ENCODE results near the gene IGSF9B.

DNA sequence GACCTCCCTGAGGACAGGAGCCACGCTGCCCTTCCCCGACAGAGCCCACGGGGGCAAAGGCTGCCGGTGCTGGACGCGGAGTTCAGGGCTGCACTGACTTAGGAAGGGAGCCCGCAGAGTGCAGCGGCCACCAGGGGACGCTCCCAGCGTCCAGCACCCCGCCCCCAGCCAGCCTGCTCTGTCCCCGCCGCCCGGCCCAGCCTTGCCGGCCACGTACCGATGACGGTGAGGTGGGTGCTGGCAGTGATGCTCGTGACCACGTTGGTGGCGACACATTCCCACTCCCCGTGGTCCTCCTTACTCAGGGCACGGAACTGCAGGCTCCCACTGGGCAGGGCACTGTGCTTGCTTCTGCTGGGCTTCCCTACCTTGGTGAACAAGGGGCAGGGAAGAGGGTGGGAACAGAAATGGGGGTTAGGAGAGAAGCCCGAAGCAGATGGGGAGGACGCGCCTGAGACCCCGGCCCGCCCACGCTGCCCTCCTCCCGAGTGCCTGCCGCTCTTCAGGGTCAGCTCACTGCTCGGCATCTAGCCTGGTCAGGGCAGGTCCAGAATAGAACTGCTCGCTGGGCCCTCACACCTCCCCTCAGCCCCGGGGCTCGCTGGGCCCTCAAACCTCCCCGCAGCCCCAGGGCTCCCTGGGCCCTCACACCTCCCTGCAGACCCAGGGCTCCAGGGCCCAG, 25.9 kb downstream of the IGSF9B start:
- TF ChIP-seq NFIC (IDR thresholded peaks at IDR 0.05) (no peak), EP300 (IDR thresholded peaks at IDR 0.05; ENCODE audit: borderline replicate concordance) (no peak), RAD21 (IDR thresholded peaks at IDR 0.05; ENCODE audit: low read depth) (no peak), FOXM1 (IDR thresholded peaks at IDR 0.05; ENCODE audit: borderline replicate concordance, low read depth) (no peak), TAF1 (IDR thresholded peaks at IDR 0.05; ENCODE audit: low read depth) (no peak), CREB1 (IDR thresholded peaks at IDR 0.05; ENCODE audit: low read depth) (no peak), YY1 (IDR thresholded peaks at IDR 0.05; ENCODE audit: low read depth) (no peak), EGR1 (IDR thresholded peaks at IDR 0.05) (no peak), CEBPB (IDR thresholded peaks at IDR 0.05) (no peak)
- TF ChIP-seq, protein P1, sequence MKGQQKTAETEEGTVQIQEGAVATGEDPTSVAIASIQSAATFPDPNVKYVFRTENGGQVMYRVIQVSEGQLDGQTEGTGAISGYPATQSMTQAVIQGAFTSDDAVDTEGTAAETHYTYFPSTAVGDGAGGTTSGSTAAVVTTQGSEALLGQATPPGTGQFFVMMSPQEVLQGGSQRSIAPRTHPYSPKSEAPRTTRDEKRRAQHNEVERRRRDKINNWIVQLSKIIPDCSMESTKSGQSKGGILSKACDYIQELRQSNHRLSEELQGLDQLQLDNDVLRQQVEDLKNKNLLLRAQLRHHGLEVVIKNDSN (IDR thresholded peaks at IDR 0.05) = no peak
- TF ChIP-seq, protein P2, sequence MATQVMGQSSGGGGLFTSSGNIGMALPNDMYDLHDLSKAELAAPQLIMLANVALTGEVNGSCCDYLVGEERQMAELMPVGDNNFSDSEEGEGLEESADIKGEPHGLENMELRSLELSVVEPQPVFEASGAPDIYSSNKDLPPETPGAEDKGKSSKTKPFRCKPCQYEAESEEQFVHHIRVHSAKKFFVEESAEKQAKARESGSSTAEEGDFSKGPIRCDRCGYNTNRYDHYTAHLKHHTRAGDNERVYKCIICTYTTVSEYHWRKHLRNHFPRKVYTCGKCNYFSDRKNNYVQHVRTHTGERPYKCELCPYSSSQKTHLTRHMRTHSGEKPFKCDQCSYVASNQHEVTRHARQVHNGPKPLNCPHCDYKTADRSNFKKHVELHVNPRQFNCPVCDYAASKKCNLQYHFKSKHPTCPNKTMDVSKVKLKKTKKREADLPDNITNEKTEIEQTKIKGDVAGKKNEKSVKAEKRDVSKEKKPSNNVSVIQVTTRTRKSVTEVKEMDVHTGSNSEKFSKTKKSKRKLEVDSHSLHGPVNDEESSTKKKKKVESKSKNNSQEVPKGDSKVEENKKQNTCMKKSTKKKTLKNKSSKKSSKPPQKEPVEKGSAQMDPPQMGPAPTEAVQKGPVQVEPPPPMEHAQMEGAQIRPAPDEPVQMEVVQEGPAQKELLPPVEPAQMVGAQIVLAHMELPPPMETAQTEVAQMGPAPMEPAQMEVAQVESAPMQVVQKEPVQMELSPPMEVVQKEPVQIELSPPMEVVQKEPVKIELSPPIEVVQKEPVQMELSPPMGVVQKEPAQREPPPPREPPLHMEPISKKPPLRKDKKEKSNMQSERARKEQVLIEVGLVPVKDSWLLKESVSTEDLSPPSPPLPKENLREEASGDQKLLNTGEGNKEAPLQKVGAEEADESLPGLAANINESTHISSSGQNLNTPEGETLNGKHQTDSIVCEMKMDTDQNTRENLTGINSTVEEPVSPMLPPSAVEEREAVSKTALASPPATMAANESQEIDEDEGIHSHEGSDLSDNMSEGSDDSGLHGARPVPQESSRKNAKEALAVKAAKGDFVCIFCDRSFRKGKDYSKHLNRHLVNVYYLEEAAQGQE (IDR thresholded peaks at IDR 0.05; ENCODE audit: low read depth) = no peak
- TF ChIP-seq, protein P3, sequence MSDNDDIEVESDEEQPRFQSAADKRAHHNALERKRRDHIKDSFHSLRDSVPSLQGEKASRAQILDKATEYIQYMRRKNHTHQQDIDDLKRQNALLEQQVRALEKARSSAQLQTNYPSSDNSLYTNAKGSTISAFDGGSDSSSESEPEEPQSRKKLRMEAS (IDR thresholded peaks at IDR 0.05) = no peak

Measured in Ishikawa (cell line).